Effector memory CD4-positive, alpha-beta T cell (primary cell): ENCODE results near the gene SIM2.

Experiments
- DNase-seq, 3 donors: peaks; one replicate each; pipeline ENCODE4 v3.0.0-alpha.2; 2020
- H3K27ac ChIP-seq: 2 replicates; pipeline ENCODE4 v1.7.0; 2013; ENCODE audit warnings: mild to moderate bottlenecking, low read length, moderate library complexity; ENCODE audit not compliant: insufficient read depth, poor library complexity, severe bottlenecking
- H3K27me3 ChIP-seq: replicated peaks from 2 replicates; pipeline ENCODE4 v1.7.0; 2013; ENCODE audit warnings: mild to moderate bottlenecking, low read length; ENCODE audit not compliant: insufficient read depth, control insufficient read depth, poor library complexity, severe bottlenecking
- H3K36me3 ChIP-seq: 2 replicates; pipeline ENCODE4 v1.7.0; 2013; ENCODE audit warnings: mild to moderate bottlenecking, low read length, moderate library complexity; ENCODE audit not compliant: control insufficient read depth, insufficient read depth
- H3K4me1 ChIP-seq: 2 replicates; pipeline ENCODE4 v1.7.0; 2013; ENCODE audit warnings: low read length, mild to moderate bottlenecking; ENCODE audit not compliant: control insufficient read depth, insufficient read depth, poor library complexity, severe bottlenecking
- H3K4me3 ChIP-seq: 2 replicates; pipeline ENCODE4 v1.7.0; 2013; ENCODE audit warnings: low read length, low read depth, mild to moderate bottlenecking; ENCODE audit not compliant: insufficient read depth, poor library complexity, severe bottlenecking
- H3K9me3 ChIP-seq: 2 replicates; pipeline ENCODE4 v1.7.0; 2013; ENCODE audit warnings: mild to moderate bottlenecking, low read length, moderate library complexity; ENCODE audit not compliant: control insufficient read depth

Gene SIM2

GRCh38 chr21:36705679-36706481, 7.0 kb downstream of the SIM2 start:
- H3K4me3 ChIP-seq: no peak overlapping the region
- no peak overlapping the region for H3K27ac ChIP-seq
- H3K27me3 ChIP-seq: peaks cover 58% of the 10 kb centered on the region
- H3K9me3 ChIP-seq: no peaks in the 10 kb centered on the region
- H3K4me1 ChIP-seq: peaks cover 20% of the 10 kb centered on the region
- no peaks in the 10 kb centered on the region for H3K36me3 ChIP-seq
- DNase-seq: no peak

GRCh38 chr21:36706482-36706852, 7.6 kb downstream of the SIM2 start:
- no peaks in the 10 kb centered on the region for H3K36me3 ChIP-seq
- no peak overlapping the region for H3K27ac ChIP-seq
- no peak overlapping the region for H3K4me3 ChIP-seq
- DNase-seq: no peak
- H3K27me3 ChIP-seq: peaks cover 61% of the 10 kb centered on the region
- peaks cover 20% of the 10 kb centered on the region for H3K4me1 ChIP-seq
- H3K9me3 ChIP-seq: no peaks in the 10 kb centered on the region

- no peak for DNase-seq
- Histone ChIP-seq H3K4me1 (peaks cover 20% of the 10 kb centered on the region), H3K27ac (no peak overlapping the region), H3K36me3 (no peaks in the 10 kb centered on the region), H3K27me3 (peaks cover 58% of the 10 kb centered on the region), H3K9me3 (no peaks in the 10 kb centered on the region), H3K4me3 (no peak overlapping the region)
Observed at GRCh38 chr21:36706951-36707762, 8.2 kb downstream of the SIM2 start.

GRCh38 chr21:36707763-36708285, 8.9 kb downstream of the SIM2 start:
- no peak for DNase-seq
- Histone ChIP-seq H3K4me3 (no peak overlapping the region), H3K27me3 (peaks cover 53% of the 10 kb centered on the region), H3K4me1 (peaks cover 20% of the 10 kb centered on the region), H3K36me3 (no peaks in the 10 kb centered on the region), H3K9me3 (no peaks in the 10 kb centered on the region), H3K27ac (no peak overlapping the region)

- Histone ChIP-seq H3K4me1 (peaks cover 20% of the 10 kb centered on the region), H3K36me3 (no peaks in the 10 kb centered on the region), H3K27me3 (peaks cover 53% of the 10 kb centered on the region), H3K9me3 (no peaks in the 10 kb centered on the region), H3K27ac (no peak overlapping the region), H3K4me3 (no peak overlapping the region)
- no peak for DNase-seq
Observed at GRCh38 chr21:36708286-36709029, 9.5 kb downstream of the SIM2 start.

- no peaks in the 10 kb centered on the region for H3K36me3 ChIP-seq
- H3K4me1 ChIP-seq: peaks cover 20% of the 10 kb centered on the region
- H3K27ac ChIP-seq: no peak overlapping the region
- H3K4me3 ChIP-seq: no peak overlapping the region
- H3K27me3 ChIP-seq: peaks cover 50% of the 10 kb centered on the region
- DNase-seq: no peak
- no peaks in the 10 kb centered on the region for H3K9me3 ChIP-seq
Observed at GRCh38 chr21:36709030-36709867, 10.3 kb downstream of the SIM2 start.

GRCh38 chr21:36709868-36710728, 11.2 kb downstream of the SIM2 start:
- no peak for DNase-seq
- H3K27ac ChIP-seq: no peak overlapping the region
- H3K27me3 ChIP-seq: peaks cover 50% of the 10 kb centered on the region
- no peaks in the 10 kb centered on the region for H3K9me3 ChIP-seq
- no peaks in the 10 kb centered on the region for H3K36me3 ChIP-seq
- peaks cover 17% of the 10 kb centered on the region for H3K4me1 ChIP-seq
- H3K4me3 ChIP-seq: no peak overlapping the region

GRCh38 chr21:36710729-36711048, 11.8 kb downstream of the SIM2 start:
- no peak overlapping the region for H3K27ac ChIP-seq
- peaks cover 11% of the 10 kb centered on the region for H3K4me1 ChIP-seq
- peaks cover 53% of the 10 kb centered on the region for H3K27me3 ChIP-seq
- no peak overlapping the region for H3K4me3 ChIP-seq
- no peaks in the 10 kb centered on the region for H3K9me3 ChIP-seq
- no peaks in the 10 kb centered on the region for H3K36me3 ChIP-seq
- DNase-seq: no peak

GRCh38 chr21:36713746-36714145, 14.8 kb downstream of the SIM2 start:
- no peaks in the 10 kb centered on the region for H3K9me3 ChIP-seq
- H3K36me3 ChIP-seq: no peaks in the 10 kb centered on the region
- H3K4me1 ChIP-seq: no peaks in the 10 kb centered on the region
- no peak overlapping the region for H3K4me3 ChIP-seq
- H3K27me3 ChIP-seq: peaks cover 30% of the 10 kb centered on the region
- DNase-seq: no peak
- H3K27ac ChIP-seq: no peak overlapping the region
